Bone marrow (tissue), 2 donors: ENCODE data around the gene TAB2.
"Not testable (repeated sequence)": the region's sequence is repeated elsewhere in the genome, so short reads cannot be mapped to it uniquely, and the experiment has no call there.

Experiments used
- DNase-seq, 2 donors: peaks; one replicate each; lab custom pipeline; 2025; lab: John Stamatoyannopoulos, UW

TAB2 gene

GRCh38 chr6:149459761-149460160 is 142.2 kb downstream of the TAB2 start:
- no peak for DNase-seq

- not testable (repeated sequence) for DNase-seq
Measured at GRCh38 chr6:149460249-149460648, 142.7 kb downstream of the TAB2 start.
